ENCODE results near the gene APBB1. TPM values are rescaled to one million over a fixed set of nuclear protein-coding genes. Genes with fewer than 3 reads are reported as not detected.

APBB1 gene
- total RNA-seq, 1 experiment from 2014 or later: 34.8 TPM

DNA sequence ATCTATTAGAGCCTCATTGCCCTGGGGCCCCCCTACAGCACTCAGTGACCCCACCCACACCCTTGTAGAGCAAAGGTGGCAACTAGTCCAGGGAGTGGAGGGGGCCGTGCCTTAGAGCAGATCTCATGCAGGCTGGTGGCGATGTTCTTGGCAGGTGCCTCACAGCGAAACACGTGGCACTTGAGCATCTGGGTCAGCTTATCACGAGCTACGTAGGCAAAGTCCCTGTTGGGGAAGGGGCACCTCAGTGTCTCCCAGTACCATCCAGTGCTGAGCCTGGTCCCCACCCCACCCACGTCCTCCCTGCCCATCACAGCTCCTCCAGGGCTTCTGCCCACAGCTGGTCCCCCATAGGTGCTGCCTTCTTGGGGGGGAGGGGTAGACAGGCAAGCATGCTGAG, 17.4 kb downstream of the APBB1 start:
- no peaks in the 10 kb centered on the region for H3K4me1 ChIP-seq (ENCODE audit: insufficient read depth, low read length)
- H3K23me2 ChIP-seq (ENCODE audit: insufficient read length, low read depth, low read length, poor library complexity, severe bottlenecking): no peaks in the 10 kb centered on the region
- Mint-ChIP-seq H3K36me3 (ENCODE audit: insufficient read depth in 1 of 3, low read depth in 3 of 3) (peaks cover 0 to 10% (median 8%) of the 10 kb centered on the region in 3 experiments; a peak in 2 of 7 replicates), H3K9me3 (no peaks in the 10 kb centered on the region), H3K27me3 (ENCODE audit: low read depth) (no peaks in the 10 kb centered on the region), H3K4me3 (no peak overlapping the region), H3K27ac (no peak overlapping the region), H3K4me1 (peaks cover 7 to 23% of the 10 kb centered on the region in 2 experiments)
- H3K9ac ChIP-seq (ENCODE audit: extremely low read depth, insufficient read length, low read length): no peak overlapping the region
- no peaks in the 10 kb centered on the region for H3K27me3 ChIP-seq (ENCODE audit: insufficient read depth, low read length)
- H4K5ac ChIP-seq (ENCODE audit: insufficient read length, low read depth, low read length): no peak overlapping the region
- H3K23ac ChIP-seq (ENCODE audit: insufficient read length, low read depth, low read length): no peak overlapping the region
- no peak overlapping the region for H3K4me2 ChIP-seq (ENCODE audit: insufficient read depth, insufficient read length, low read length)
- H2BK12ac ChIP-seq (ENCODE audit: insufficient read length, low read depth, low read length): no peak overlapping the region
- no peak overlapping the region for H2AK5ac ChIP-seq (ENCODE audit: insufficient read length, low read length)
- H3K9me3 ChIP-seq (ENCODE audit: control insufficient read depth, low read depth, low read length): no peaks in the 10 kb centered on the region
- H3K18ac ChIP-seq (ENCODE audit: insufficient read length, low read depth, low read length): no peak overlapping the region
- no peak overlapping the region for H2BK120ac ChIP-seq (ENCODE audit: low read depth, low read length, poor library complexity, severe bottlenecking)
- no peak for DNase-seq
- H2AFZ ChIP-seq (ENCODE audit: low read length): no peak overlapping the region
- TF ChIP-seq, protein P1, sequence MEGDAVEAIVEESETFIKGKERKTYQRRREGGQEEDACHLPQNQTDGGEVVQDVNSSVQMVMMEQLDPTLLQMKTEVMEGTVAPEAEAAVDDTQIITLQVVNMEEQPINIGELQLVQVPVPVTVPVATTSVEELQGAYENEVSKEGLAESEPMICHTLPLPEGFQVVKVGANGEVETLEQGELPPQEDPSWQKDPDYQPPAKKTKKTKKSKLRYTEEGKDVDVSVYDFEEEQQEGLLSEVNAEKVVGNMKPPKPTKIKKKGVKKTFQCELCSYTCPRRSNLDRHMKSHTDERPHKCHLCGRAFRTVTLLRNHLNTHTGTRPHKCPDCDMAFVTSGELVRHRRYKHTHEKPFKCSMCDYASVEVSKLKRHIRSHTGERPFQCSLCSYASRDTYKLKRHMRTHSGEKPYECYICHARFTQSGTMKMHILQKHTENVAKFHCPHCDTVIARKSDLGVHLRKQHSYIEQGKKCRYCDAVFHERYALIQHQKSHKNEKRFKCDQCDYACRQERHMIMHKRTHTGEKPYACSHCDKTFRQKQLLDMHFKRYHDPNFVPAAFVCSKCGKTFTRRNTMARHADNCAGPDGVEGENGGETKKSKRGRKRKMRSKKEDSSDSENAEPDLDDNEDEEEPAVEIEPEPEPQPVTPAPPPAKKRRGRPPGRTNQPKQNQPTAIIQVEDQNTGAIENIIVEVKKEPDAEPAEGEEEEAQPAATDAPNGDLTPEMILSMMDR (conservative IDR thresholded peaks at IDR 0.05): no peak
- no peak overlapping the region for H3T11ph ChIP-seq (ENCODE audit: low read length)
- H3K27ac ChIP-seq (ENCODE audit: insufficient read length, low read depth, low read length): no peak overlapping the region
- no peak overlapping the region for H4K8ac ChIP-seq (replicated peaks; ENCODE audit: insufficient read length, low read depth, low read length)
- no peak overlapping the region for H2BK20ac ChIP-seq (ENCODE audit: low read depth, low read length, poor library complexity, severe bottlenecking)
- H3K79me1 ChIP-seq (ENCODE audit: insufficient read depth, low read depth, low read length, poor library complexity, severe bottlenecking): no peaks in the 10 kb centered on the region
- H2BK5ac ChIP-seq (ENCODE audit: insufficient read length, low read length): no peak overlapping the region
- H3K4ac ChIP-seq (ENCODE audit: low read depth, low read length): no peak overlapping the region
- H3K56ac ChIP-seq (ENCODE audit: insufficient read length, low read depth, low read length): no peak overlapping the region
- H4K91ac ChIP-seq (ENCODE audit: insufficient read length, low read depth, low read length): no peak overlapping the region
- no peaks in the 10 kb centered on the region for H3K79me2 ChIP-seq (ENCODE audit: insufficient read depth, low read length)
- no peaks in the 10 kb centered on the region for H4K20me1 ChIP-seq (ENCODE audit: control insufficient read depth, insufficient read depth, insufficient read length)
- H2BK15ac ChIP-seq (ENCODE audit: low read depth, low read length): no peak overlapping the region
- WGBS (ENCODE audit: extremely low coverage, insufficient read length, low lambda C conversion rate): no CpG with 5 or more reads among the region's 7 CpGs
- H3K14ac ChIP-seq (ENCODE audit: insufficient read depth, low read length): no peak overlapping the region

All from H9 (cell line).